Brain microvascular endothelial cell (primary cell): ENCODE results near the gene CASQ1.

ENCODE experiments used
- DNase-seq: peaks from one replicate; pipeline ENCODE4 v3.0.0-alpha.2; 2020
- H3K27ac ChIP-seq: fragments of 250-450 bp; sonication (Bioruptor Pico); 2 replicates; pipeline ENCODE4 v1.5.1; 2020; ENCODE audit warnings: mild to moderate bottlenecking, moderate library complexity
- H3K27me3 ChIP-seq: fragments of 250-450 bp; sonication (Bioruptor Pico); replicated peaks from 2 replicates; pipeline ENCODE4 v1.5.1; 2020; ENCODE audit warnings: mild to moderate bottlenecking
- H3K36me3 ChIP-seq: fragments of 250-450 bp; sonication (Bioruptor Pico); replicated peaks from 2 replicates; pipeline ENCODE4 v1.5.1; 2020; ENCODE audit warnings: mild to moderate bottlenecking
- H3K4me3 ChIP-seq: 2 replicates; pipeline ENCODE4 v1.5.1; 2011; ENCODE audit warnings: low read depth, mild to moderate bottlenecking, control low read depth, low read length, moderate library complexity
- in situ Hi-C: cut with HindIII; loops from 2 replicates; pipeline ENCODE4 v1.10.0; 2017; ENCODE audit warnings: low sequenced_read_pairs, low pct_ligation_motif_present
- TF ChIP-seq, protein P1 (sequence below): IDR thresholded peaks from 2 replicates; pipeline ENCODE4 v1.5.1; 2011; ENCODE audit warnings: low read depth, mild to moderate bottlenecking, moderate library complexity, low read length, control low read depth, inconsistent platforms; ENCODE audit errors: missing control alignments

The CASQ1 gene

DNA sequence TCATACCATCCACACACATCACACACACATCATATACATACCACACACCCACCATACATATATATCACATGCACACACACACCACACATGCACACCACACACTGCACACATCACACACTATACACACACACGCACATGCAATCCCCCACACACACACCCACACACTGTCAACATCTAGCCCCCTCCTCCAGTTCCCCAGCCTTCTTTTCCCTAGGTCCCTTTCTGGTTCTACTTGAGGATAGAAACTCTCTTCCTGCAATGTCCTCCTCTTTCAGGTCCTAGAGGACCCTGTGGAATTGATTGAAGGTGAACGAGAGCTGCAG lies 4.3 kb downstream of the CASQ1 start:
- in situ Hi-C loops: no loop called here
- Histone ChIP-seq H3K4me3 (no peak overlapping the region), H3K27me3 (no peaks in the 10 kb centered on the region), H3K36me3 (no peaks in the 10 kb centered on the region), H3K27ac (no peak overlapping the region)
- TF ChIP-seq, protein P1, sequence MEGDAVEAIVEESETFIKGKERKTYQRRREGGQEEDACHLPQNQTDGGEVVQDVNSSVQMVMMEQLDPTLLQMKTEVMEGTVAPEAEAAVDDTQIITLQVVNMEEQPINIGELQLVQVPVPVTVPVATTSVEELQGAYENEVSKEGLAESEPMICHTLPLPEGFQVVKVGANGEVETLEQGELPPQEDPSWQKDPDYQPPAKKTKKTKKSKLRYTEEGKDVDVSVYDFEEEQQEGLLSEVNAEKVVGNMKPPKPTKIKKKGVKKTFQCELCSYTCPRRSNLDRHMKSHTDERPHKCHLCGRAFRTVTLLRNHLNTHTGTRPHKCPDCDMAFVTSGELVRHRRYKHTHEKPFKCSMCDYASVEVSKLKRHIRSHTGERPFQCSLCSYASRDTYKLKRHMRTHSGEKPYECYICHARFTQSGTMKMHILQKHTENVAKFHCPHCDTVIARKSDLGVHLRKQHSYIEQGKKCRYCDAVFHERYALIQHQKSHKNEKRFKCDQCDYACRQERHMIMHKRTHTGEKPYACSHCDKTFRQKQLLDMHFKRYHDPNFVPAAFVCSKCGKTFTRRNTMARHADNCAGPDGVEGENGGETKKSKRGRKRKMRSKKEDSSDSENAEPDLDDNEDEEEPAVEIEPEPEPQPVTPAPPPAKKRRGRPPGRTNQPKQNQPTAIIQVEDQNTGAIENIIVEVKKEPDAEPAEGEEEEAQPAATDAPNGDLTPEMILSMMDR: no peak
- DNase-seq: no peak

DNA sequence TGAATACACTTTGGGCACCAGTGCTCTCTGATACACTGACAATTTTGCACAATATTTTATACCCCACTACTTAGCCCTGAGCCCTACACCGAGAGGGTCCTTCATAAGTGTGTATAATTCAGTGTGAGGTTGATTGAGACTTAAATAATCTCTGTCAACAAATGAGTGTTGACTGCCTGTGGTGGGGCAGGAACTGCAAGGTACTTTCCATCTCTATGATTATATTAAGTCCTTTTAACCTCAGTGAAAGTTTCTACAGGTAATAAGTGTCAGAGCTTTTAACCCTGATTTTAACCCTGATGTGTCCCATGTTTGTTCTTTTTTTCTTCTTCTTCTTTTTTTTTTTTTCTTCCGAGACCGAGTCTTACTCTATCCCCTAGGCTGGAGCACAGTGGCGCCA lies 5.8 kb downstream of the CASQ1 start:
- TF ChIP-seq, protein P1: no peak
- no peaks in the 10 kb centered on the region for H3K27me3 ChIP-seq
- H3K36me3 ChIP-seq: no peaks in the 10 kb centered on the region
- in situ Hi-C loops: no loop called here
- no peak for DNase-seq
- no peak overlapping the region for H3K27ac ChIP-seq
- no peak overlapping the region for H3K4me3 ChIP-seq

DNA sequence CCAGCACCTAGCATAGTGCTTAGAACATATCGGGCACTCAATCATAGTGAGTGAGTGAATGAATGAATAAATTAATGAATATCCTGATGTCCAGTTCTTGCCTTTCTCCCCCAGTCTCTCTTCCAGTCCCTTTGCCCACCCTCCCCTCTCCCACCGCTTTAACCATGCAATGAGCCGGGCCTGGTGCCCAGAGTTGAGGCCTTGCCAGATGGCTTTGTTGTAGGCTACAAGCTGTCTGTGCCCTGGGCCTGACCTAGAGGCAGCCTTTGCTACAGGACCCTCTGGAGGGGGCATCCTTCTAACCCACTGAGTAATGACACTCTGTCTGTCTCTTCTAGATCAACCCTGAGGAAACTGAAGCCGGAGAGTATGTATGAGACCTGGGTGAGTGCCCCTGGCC lies 6.9 kb downstream of the CASQ1 start:
- Histone ChIP-seq H3K27me3 (no peaks in the 10 kb centered on the region), H3K27ac (no peak overlapping the region), H3K4me3 (no peak overlapping the region), H3K36me3 (no peaks in the 10 kb centered on the region)
- TF ChIP-seq, protein P1: no peak
- in situ Hi-C loops: no loop called here
- no peak for DNase-seq

DNA sequence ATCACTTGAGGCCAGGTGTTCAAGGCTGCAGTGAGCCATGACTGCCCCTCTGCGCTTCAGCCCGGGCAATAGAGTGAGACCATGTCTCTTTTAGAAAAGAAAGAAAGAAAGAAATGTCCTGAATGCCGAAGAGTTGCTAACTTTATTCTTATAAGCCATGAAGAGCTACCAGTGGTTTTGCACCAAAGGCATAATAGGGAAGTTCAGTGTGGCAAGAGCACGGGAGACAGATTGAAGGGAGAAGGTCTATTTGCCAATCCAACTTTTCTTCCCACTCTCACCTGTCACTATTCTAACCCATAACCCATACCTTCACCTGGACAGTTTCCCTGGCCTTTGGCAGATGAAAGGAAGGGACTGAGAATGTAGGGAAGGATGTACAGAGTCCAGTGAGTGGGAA lies 10.4 kb downstream of the CASQ1 start:
- TF ChIP-seq, protein P1: no peak
- Histone ChIP-seq H3K4me3 (no peak overlapping the region), H3K27ac (no peak overlapping the region), H3K27me3 (no peaks in the 10 kb centered on the region), H3K36me3 (no peaks in the 10 kb centered on the region)
- no peak for DNase-seq
- in situ Hi-C loops: no loop called here

DNA sequence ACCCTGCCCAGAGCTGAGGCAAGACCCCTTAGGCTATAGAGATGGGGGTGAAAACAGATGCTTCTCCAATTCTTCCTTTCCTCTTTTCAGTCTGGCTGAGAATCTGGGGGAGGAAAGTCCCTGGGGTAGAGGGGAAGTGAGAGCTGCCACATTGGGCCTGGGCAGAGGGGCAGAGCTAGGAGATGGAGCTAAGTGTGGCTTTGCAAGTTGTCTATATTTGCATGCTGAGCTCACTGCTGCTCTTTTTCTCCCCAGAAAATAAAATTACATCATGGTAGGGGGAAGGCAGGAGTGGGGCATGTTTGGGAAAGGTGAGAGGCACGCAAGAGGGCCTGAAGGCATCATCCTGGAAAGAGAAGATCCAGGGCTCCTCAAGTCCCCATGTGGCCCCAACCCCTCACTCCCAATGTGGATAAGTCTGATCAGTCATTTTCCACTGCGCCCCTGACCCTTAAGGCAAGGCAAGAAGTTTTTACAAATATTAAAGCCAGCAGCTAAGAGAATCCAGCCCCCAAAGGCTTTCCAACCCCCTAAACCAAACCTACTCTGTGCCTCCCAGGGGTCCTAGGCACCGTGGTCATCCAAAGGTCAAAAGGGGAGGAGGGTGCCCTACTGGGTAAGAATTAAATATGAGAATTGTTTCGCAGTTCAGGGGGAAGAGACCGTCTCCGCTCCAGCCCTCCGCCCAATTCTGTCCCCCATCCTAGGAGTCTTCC lies 14.3 kb downstream of the CASQ1 start:
- Histone ChIP-seq H3K27ac (peak overlapping the region; percentile 35), H3K36me3 (peaks cover 24% of the 10 kb centered on the region), H3K27me3 (no peaks in the 10 kb centered on the region), H3K4me3 (peak overlapping the region; percentile 40)
- TF ChIP-seq, protein P1: no peak
- in situ Hi-C loops: no loop called here
- DNase-seq: no peak

DNA sequence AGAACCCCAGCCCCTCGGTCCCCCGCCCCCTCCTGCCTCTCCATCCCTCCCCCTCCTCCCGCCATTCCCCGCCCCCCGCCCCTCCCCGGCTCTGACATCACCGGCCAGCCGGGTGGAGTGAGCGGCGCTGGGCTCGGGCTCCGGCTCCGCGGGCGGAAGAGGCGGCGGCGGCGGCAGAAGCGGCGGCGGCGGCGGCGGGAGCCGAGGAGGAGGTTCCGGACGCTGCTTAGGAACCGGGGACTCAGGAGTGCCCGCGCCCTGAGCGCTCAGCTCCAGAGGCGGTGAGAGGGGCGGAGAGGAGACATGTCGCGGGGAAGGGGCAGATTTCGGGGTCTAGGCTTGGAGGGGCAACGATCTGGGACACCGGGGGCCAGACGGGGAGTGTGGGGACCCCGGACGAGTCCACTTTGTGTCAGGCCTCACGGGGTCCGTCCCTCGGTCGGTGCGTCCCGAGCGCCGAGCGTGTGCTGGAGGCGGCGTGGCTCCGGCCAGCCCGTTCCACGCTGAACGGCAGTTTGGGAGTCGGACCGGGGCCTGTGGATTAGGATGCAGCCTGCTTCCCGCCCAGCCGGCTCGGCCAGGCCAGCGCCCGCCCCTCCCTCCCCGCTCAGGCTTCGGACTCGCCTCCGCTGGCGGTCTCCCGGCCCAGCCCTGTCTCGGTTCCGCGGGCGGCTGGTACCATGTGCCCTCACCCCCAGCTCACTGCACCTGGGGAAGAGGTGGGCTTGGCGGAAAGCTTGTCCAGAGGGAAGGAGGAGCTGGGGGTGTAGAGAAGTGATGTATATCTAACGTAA lies 15.1 kb downstream of the CASQ1 start, which contains the start of gene PEA15:
TSS of gene PEA15 (plus strand) at position 143 of the 794 bp plus-strand sequence. CDS start 6,161 bp downstream, outside the sequence.
- in situ Hi-C loops: no loop called here
- no peaks in the 10 kb centered on the region for H3K27me3 ChIP-seq
- TF ChIP-seq, protein P1: no peak
- peak within 1 kb of the TSS; percentile 86 for H3K27ac ChIP-seq
- peak; percentile 35 for DNase-seq
- H3K4me3 ChIP-seq: peak within 1 kb of the TSS; percentile 97
- H3K36me3 ChIP-seq: peaks cover 31% of the 10 kb centered on the region
